Natural killer cell treated with Interleukin-12 subunit alpha and Interleukin-12 subunit beta and Interleukin-15 and Interleukin-18, amount 100 ng/mL, for 72 hours (primary cell): ENCODE data around the gene RUNX3. TPM values are rescaled to one million over a fixed set of nuclear protein-coding genes. Genes with fewer than 3 reads are reported as not detected.
A peak's percentile ranks its signal among the peaks of the same experiment; 100 is the strongest.
"Not testable (repeated sequence)": the region's sequence is repeated elsewhere in the genome, so short reads cannot be mapped to it uniquely, and the experiment has no call there.

ENCODE experiments used
- ATAC-seq, 2 donors: fragments of 150-1000 bp; cut with Tn5 transposase in 1 of 2; sonication (Bioruptor Pico), chemical (Tn5 transposase) in 1 of 2; 2 replicates each; pipeline ENCODE4 v1.10.0; 2021
- DNase-seq: peaks from one replicate; pipeline ENCODE4 v3.0.0; 2022; ENCODE audit warnings: low spot score
- H3K27ac Mint-ChIP-seq, 2 donors: 1 replicate in 1 of 2; 2 replicates in 1 of 2; pipeline ENCODE4 v1.8.0; 2022; ENCODE audit warnings: mixed read lengths in 2 of 2, mild to moderate bottlenecking in 1 of 2, moderate library complexity in 1 of 2
- H3K27me3 Mint-ChIP-seq, 2 donors: 1 replicate in 1 of 2; 2 replicates in 1 of 2; pipeline ENCODE4 v1.8.0; 2022; ENCODE audit warnings: mixed read lengths in 2 of 2
- H3K36me3 Mint-ChIP-seq: one replicate; pipeline ENCODE4 v1.8.0; 2022; ENCODE audit warnings: mixed read lengths
- H3K4me1 Mint-ChIP-seq, 2 donors: 1 replicate in 1 of 2; 2 replicates in 1 of 2; pipeline ENCODE4 v1.8.0; 2022; ENCODE audit warnings: low read depth in 2 of 2, mixed read lengths in 2 of 2, mild to moderate bottlenecking in 1 of 2
- H3K4me3 Mint-ChIP-seq: one replicate; pipeline ENCODE4 v1.8.0; 2022; ENCODE audit warnings: mixed read lengths
- H3K9me3 Mint-ChIP-seq: 2 replicates; pipeline ENCODE4 v1.8.0; 2022; ENCODE audit warnings: mixed read lengths
- total RNA-seq, 2 donors: library from RNA; stranded (reverse); gene quantifications; one replicate each; pipeline ENCODE4 v1.2.3, GENCODE V29; 2022

The RUNX3 gene
- total RNA-seq, 2 donors from 2014 or later = 177 to 186 TPM

GRCh38 chr1:24913616-24914225 is 16.4 kb downstream of the RUNX3 start:
- H3K27ac Mint-ChIP-seq = peak overlapping the region; percentile 89 to 93
- peaks cover 72 to 79% of the 10 kb centered on the region in 2 donors for H3K4me1 Mint-ChIP-seq
- no peak for DNase-seq
- no peak for ATAC-seq
- peaks cover 18% of the 10 kb centered on the region for H3K36me3 Mint-ChIP-seq
- H3K27me3 Mint-ChIP-seq = no peaks in the 10 kb centered on the region
- H3K4me3 Mint-ChIP-seq = peak overlapping the region; percentile 42
- H3K9me3 Mint-ChIP-seq = no peaks in the 10 kb centered on the region

- ATAC-seq (no peak), DNase-seq (no peak)
- Mint-ChIP-seq H3K36me3 (peaks cover 18% of the 10 kb centered on the region), H3K27me3 (no peaks in the 10 kb centered on the region), H3K4me3 (peak overlapping the region; percentile 85), H3K9me3 (no peaks in the 10 kb centered on the region), H3K27ac (peak overlapping the region; percentile 89 to 93), H3K4me1 (peaks cover 68 to 77% of the 10 kb centered on the region in 2 donors)
These were observed 16.8 kb downstream of the RUNX3 start for GRCh38 chr1:24913274-24913604.

GRCh38 chr1:24912376-24913273 is 17.5 kb downstream of the RUNX3 start:
- H3K4me3 Mint-ChIP-seq = peak overlapping the region; percentile 85
- no peaks in the 10 kb centered on the region for H3K27me3 Mint-ChIP-seq
- no peaks in the 10 kb centered on the region for H3K9me3 Mint-ChIP-seq
- H3K27ac Mint-ChIP-seq = peak overlapping the region; percentile 89 to 93
- H3K4me1 Mint-ChIP-seq = peaks cover 68 to 77% of the 10 kb centered on the region in 2 donors
- DNase-seq (peak; percentile 82), ATAC-seq (peak; percentile 58)
- peaks cover 24% of the 10 kb centered on the region for H3K36me3 Mint-ChIP-seq

GRCh38 chr1:24911651-24912155 is 18.4 kb downstream of the RUNX3 start:
- peaks cover 66 to 73% of the 10 kb centered on the region in 2 donors for H3K4me1 Mint-ChIP-seq
- peaks cover 26% of the 10 kb centered on the region for H3K36me3 Mint-ChIP-seq
- no peak for DNase-seq
- H3K9me3 Mint-ChIP-seq = no peaks in the 10 kb centered on the region
- ATAC-seq = no peak
- H3K4me3 Mint-ChIP-seq = peak overlapping the region; percentile 85
- H3K27me3 Mint-ChIP-seq = no peaks in the 10 kb centered on the region
- peak overlapping the region; percentile 89 to 93 for H3K27ac Mint-ChIP-seq

GRCh38 chr1:24910751-24911650 is 19.1 kb downstream of the RUNX3 start:
- Mint-ChIP-seq H3K27ac (peak overlapping the region; percentile 89 to 93), H3K36me3 (peaks cover 26% of the 10 kb centered on the region), H3K4me3 (peak overlapping the region; percentile 85), H3K27me3 (no peaks in the 10 kb centered on the region), H3K9me3 (no peaks in the 10 kb centered on the region), H3K4me1 (peaks cover 66 to 72% of the 10 kb centered on the region in 2 donors)
- DNase-seq (peak; percentile 98), ATAC-seq (peak; percentile 89 to 91)

- Mint-ChIP-seq H3K27ac (peak overlapping the region; percentile 89 to 93), H3K36me3 (peaks cover 25% of the 10 kb centered on the region), H3K4me1 (peaks cover 61 to 70% of the 10 kb centered on the region in 2 donors), H3K4me3 (peak overlapping the region; percentile 85), H3K9me3 (no peaks in the 10 kb centered on the region), H3K27me3 (no peaks in the 10 kb centered on the region)
- DNase-seq (no peak), ATAC-seq (no peak)
These were observed 19.9 kb downstream of the RUNX3 start for GRCh38 chr1:24910210-24910609.

GRCh38 chr1:24909388-24909898 is 20.6 kb downstream of the RUNX3 start:
- ATAC-seq (no peak), DNase-seq (peak; percentile 59)
- H3K4me3 Mint-ChIP-seq = peak overlapping the region; percentile 85
- peak overlapping the region; percentile 89 to 93 for H3K27ac Mint-ChIP-seq
- H3K36me3 Mint-ChIP-seq = peaks cover 19% of the 10 kb centered on the region
- no peaks in the 10 kb centered on the region for H3K27me3 Mint-ChIP-seq
- H3K9me3 Mint-ChIP-seq = no peaks in the 10 kb centered on the region
- peaks cover 53 to 67% of the 10 kb centered on the region in 2 donors for H3K4me1 Mint-ChIP-seq

GRCh38 chr1:24908591-24909259 is 21.4 kb downstream of the RUNX3 start:
- DNase-seq = no peak

GRCh38 chr1:24907587-24908294 is 22.3 kb downstream of the RUNX3 start:
- ATAC-seq = not testable (repeated sequence)

More at GRCh38 chr1:24908591-24909259, 21.4 kb downstream of the RUNX3 start:
- Mint-ChIP-seq H3K4me1 (peaks cover 60 to 69% of the 10 kb centered on the region in 2 donors), H3K4me3 (peak overlapping the region; percentile 38), H3K27me3 (no peaks in the 10 kb centered on the region), H3K27ac (peak overlapping the region; percentile 89 to 93), H3K9me3 (no peaks in the 10 kb centered on the region), H3K36me3 (peaks cover 19% of the 10 kb centered on the region)
- no peak for ATAC-seq

GRCh38 chr1:24906760-24907490 is 23.2 kb downstream of the RUNX3 start:
- H3K4me1 Mint-ChIP-seq = peaks cover 49 to 63% of the 10 kb centered on the region in 2 donors
- H3K27me3 Mint-ChIP-seq = no peaks in the 10 kb centered on the region
- H3K36me3 Mint-ChIP-seq = peaks cover 13% of the 10 kb centered on the region
- peak overlapping the region; percentile 38 for H3K4me3 Mint-ChIP-seq
- ATAC-seq (no peak), DNase-seq (peak; percentile 41)
- H3K9me3 Mint-ChIP-seq = no peaks in the 10 kb centered on the region
- peak overlapping the region; percentile 68 to 89 for H3K27ac Mint-ChIP-seq

More at GRCh38 chr1:24907587-24908294, 22.3 kb downstream of the RUNX3 start:
- peak; percentile 49 for DNase-seq
- Mint-ChIP-seq H3K4me1 (peaks cover 57 to 66% of the 10 kb centered on the region in 2 donors), H3K4me3 (peak overlapping the region; percentile 38), H3K27ac (peak overlapping the region; percentile 68 to 89), H3K36me3 (peaks cover 19% of the 10 kb centered on the region)
- H3K9me3 Mint-ChIP-seq, H3K27me3 Mint-ChIP-seq: not testable (repeated sequence)

- Mint-ChIP-seq H3K27ac (peak overlapping the region; percentile 39 to 44), H3K36me3 (peaks cover 13% of the 10 kb centered on the region), H3K4me3 (no peak overlapping the region), H3K4me1 (peaks cover 45 to 62% of the 10 kb centered on the region in 2 donors), H3K9me3 (no peaks in the 10 kb centered on the region), H3K27me3 (no peaks in the 10 kb centered on the region)
- peak; percentile 55 for DNase-seq
- no peak for ATAC-seq
These were observed 23.9 kb downstream of the RUNX3 start for GRCh38 chr1:24905979-24906720.
